Hematopoietic multipotent progenitor cell treated with erythropoietin and hydrocortisone succinate and interleukin-3 and kit ligand, for 4 days (in vitro differentiated cells): Measurements from ENCODE around the gene SLC23A2.

Experiments
- DNase-seq: peaks from one replicate; pipeline ENCODE4 v3.0.0-alpha.2; 2015

The SLC23A2 gene

DNA sequence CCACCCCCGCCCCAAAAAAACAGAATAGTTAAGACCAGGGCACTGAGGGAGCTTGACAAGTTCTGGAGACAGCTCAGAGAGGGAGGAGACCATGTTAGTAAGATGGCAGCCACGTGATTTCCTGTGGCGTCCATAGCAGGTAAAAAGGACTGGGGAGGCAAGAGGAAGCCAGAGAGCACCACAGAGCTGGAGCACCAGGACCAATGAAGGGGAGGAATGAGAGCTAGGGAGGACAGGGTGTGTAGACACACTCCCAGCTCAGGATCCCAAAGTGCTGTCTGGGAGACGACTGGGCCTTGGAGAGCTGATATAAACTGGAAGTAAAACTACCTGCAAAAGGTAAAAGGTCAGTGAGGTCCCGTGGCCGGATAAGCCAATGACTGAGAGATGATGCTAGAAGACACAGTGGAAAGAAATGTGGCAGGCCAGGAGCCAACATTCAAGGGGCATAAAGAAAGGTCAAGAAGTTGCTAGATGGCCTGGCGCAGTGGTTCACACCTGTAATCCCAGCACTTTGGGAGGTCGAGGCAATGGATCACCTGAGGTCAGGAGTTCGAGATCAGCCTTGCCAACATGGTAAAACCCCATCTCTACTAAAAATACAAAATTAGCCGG, 39.0 kb downstream of the SLC23A2 start:
- peak; percentile 56 for DNase-seq

DNA sequence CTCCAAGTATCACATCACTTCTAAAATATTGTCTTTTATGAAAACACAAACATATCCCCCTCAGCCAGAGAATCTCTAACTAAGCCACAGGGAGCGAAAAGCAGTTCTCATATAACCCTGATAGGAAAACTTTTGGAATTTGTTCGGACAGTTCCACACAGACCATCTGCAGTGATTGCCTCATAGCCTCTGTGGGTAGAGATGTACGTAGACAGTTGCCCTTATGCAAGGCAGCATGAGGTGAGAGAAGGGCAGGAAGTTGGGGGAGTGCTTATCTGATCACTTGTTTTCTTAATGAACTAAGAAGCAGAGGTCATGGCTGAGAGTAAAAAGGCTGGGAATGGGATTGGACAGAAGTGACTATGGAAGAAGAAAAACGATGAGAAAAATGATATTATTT, 39.6 kb downstream of the SLC23A2 start:
- peak; percentile 84 for DNase-seq

DNA sequence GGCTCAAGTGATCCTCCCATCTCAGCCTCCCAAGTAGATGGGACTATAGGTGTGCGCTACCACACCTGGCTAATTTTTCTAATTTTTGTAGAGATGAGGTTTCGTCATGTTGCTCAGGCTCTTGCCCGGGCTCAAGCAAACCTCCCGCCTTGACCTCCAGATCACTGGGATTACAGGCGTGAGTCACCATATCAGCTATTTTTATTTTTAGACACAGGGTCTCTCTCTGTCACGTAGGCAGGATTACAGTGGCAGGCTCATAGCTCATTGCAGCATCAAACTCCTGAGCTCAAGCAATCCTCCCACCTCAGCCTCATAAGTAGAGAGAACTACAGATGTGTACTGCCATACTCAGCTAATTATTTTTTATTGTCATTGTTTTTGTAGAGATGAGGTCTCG, 41.7 kb downstream of the SLC23A2 start:
- DNase-seq = no peak

DNA sequence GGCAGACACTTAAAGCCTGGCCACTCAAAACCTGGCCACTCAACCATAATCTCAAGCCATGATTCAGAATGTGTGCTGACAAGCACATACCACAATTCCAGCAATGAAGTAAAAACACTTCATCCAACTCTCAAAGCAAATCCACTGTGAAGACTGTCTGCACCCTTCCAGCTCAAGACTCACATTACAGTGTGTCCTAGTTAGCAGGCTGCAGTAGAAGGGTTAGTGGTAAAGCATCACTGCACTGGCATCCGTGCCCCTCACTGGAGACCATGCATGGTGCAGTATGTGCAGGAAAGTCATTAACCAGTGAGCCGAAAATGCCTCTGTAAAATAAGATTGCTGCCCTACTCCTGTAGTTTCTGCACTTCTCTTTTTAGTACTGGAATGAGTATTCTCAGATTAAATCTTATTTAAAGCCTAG, 43.4 kb downstream of the SLC23A2 start:
- DNase-seq = peak; percentile 16

DNA sequence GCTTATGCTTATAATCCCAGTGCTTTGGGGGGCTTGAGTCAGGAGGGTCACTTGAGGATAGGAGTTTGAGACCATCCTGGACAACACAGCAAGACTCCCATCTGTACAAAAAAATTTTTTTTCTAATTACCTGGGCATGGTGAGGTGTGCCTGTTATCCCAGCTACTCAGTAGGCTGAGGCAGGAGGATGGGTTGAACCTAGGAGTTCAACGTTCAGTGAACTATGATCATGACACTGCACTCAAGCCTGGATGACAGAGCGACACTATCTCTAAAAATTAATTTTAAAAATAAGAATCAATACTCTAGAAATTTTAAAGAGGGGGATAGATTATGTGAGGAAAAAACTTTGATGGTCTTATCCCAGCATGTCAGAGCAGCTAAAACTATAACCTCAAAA, 44.1 kb downstream of the SLC23A2 start:
- DNase-seq = no peak

DNA sequence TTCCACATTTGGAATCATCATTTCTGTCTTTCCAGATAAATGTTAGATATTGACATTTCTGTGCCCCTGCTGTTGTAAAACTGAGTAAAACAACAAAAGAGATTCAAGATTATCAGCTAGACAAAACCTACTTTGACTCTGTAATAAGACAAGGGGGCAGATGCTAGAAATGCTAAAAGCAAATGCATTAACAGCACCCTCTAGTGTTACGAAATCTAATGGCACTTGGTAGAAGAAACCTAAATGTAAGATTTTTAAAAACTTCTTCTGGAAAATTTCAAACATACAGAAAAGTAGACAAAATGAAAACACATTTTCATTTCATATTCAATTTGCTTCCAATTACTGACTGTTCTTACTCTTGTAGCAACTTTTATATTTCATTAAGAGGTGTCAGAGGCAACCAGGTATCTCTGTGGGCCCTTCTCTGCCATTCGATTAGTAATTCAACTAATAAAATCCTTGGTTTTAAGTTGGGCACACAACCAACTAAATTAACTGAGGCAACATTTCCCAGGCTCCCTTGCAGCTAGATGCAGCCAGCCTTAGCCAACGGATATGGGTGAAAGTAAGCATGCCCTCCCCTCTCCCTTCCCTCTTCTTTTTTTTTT, 45.0 kb downstream of the SLC23A2 start:
- DNase-seq = peak; percentile 88

DNA sequence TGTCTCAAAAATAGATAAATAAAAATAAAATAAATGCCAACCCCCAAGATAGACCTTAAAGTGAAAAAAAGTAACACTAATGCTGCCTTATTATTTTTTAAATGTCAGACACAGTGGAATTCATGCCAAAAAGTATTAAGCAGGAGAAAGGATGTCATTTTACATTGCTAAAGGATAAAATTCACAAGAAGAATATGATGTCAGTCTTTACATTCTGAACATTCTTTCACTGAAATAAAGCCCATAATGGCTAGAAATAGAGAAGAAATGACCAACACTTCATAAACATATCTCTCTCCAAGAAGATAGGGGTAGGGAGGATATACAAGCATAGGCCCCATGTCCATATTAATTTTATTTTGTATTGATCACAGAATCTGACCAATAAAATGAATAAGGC, 47.4 kb downstream of the SLC23A2 start:
- no peak for DNase-seq

DNA sequence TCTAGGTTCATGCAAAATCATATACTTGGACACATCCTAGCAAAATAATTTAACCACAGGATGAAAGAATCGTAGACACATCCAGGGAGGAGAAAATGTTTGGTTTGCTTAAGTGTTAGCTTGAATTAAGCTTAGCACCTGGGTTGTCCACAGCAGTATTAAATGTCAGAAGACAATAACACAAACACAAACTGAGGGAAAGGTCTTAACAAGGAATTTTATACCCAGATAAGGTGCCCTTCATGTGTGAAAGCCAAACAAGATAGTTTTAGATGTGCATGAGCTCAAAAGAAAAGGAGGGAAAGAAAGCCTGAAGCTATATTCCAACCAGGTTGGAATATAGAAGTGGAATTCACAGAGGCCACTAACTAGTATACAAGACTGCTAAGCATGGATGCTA, 49.1 kb downstream of the SLC23A2 start:
- no peak for DNase-seq

DNA sequence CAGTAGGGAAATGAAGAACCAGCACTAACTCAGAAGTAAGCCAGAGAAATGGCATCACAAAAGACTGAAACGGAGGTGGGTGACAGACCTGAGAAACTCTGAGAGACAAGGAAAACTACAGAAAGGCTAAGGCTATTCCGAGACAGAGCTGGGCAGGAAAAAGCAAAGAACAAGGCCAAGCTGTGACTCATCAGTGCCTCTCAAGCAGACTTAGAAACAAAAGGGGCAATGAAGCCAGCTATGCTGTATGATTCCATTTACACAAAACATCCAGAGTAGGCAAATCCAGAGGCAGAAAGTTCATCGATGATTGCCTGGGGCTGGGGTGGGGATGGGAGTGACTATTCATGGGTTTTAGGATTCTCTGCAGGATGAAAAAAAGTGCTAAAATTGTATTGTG, 50.0 kb downstream of the SLC23A2 start:
- no peak for DNase-seq

DNA sequence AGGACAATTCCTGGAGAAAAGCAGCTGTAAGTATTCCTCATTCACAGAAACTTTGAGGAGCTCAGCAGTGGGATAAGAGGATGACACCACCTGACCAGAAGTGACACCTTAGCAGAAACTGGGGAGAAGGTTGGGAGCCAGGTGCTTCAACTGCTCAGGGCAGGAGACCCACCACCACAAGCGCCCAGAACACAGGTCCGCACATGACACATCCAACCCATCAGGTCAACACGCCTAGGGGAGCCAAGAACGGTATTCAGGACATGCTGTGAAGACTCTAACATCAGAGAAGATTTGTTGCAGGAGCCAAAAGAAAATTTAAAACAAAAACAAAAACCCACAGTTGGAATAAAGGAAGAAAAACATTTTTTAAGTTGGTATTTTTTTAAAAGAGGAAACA, 50.5 kb downstream of the SLC23A2 start:
- no peak for DNase-seq

DNA sequence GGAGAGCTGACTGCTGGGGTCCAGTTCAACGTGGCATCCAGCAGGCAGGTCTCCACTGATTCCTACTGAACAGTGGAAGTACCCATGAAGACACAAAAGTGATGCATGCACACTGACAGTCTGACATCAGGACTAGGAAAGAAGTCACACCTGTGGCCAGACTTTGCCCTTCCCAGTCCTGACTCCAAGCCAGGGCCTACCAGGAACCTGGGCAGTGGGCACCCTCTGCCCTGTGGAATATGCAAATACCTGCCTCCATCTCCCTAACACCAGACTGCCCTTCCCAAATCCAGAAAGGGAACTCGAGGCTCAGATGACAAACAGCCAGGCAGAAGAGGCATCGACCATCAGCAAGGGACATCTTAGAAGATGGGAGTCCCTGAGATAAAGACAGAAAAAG, 50.9 kb downstream of the SLC23A2 start:
- DNase-seq = no peak

DNA sequence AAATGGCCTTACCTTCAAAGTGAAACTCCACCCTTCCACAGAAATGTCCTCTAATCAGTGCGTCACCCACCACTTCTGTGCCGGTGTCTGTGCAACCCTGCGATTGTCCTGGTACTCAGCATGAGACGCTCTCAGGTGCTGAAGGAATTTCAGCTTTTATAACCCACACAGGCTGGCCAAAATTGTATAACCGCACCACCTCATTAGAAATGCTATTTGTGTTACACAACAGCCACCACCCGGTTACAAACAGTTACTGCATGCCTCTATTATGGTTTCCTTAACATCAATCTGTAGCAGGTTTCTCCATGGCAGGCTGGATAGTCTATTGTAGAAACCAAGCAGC, 51.5 kb downstream of the SLC23A2 start:
- DNase-seq = peak; percentile 79

DNA sequence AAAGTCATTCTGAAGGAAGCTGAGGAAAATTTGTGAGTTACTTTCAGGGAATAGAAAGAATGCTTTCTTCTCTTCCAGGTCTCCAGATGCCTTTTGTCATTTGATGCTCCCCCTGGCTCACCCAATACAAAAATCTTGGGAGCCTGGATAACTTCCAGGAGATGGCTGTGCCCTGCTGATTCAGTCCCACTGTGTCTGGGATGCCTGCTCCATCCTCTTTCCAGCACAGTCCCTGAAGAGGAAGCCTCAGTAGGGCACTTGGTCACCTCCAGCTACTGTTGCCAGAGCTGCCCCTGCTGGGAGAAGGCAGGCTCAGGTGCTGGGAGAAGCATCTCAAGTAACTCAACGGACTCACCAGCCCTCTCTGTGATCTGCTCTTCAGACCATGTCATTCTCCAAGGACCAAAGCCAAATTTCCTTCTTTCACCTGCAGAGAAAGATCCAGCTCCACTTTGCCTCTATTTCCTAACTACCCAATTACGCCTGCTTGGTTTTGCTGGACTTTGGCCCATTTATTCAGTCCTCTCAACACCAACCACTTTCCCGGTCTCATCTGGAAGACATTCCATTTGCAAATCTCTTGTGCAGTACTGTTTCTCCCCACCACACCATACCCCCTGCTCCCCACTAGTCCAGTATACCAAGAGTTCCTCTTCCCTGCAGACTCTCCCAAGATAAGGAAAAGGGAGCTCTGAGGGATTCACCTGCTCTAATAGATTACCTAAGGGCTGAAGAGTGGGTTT, 53.3 kb downstream of the SLC23A2 start:
- DNase-seq = no peak

DNA sequence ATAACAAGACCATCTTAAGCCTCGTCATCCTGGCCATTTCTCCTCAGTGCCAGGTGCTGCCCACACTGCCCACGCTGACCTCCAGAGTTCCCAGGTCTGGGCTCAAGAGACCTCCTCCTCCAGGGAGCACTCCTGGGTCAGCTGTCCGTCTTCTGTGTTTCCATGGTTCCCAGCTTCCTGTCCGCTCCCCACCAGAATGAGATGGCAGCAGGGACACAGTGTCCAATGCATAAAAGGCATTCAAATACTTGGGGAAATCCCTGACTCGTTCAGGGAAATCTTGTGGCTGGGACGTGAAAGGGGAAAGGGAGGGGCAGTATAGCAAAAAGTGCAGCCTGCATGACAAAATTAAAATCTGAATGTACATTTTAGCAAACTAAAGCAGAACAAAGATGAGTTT, 54.3 kb downstream of the SLC23A2 start:
- DNase-seq = no peak

DNA sequence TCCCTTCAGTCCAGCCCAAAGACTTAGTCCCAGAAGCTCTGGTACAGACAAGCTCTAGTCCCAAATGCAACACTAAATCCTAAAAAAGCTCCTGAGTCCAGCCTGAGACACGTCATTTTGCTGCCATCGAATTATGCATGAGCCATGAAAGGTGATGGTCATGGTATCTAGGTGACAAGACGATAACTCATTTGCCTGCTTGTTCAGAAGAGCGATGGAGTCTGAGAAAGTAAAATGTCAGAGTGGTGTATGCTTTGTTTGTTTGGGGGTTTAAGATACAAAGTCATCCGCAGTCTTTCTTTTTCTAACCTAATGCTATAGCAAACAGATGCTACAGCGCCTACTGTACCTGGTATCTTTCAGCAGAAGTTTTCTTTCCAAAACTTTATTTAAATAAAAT, 54.7 kb downstream of the SLC23A2 start:
- DNase-seq = no peak

DNA sequence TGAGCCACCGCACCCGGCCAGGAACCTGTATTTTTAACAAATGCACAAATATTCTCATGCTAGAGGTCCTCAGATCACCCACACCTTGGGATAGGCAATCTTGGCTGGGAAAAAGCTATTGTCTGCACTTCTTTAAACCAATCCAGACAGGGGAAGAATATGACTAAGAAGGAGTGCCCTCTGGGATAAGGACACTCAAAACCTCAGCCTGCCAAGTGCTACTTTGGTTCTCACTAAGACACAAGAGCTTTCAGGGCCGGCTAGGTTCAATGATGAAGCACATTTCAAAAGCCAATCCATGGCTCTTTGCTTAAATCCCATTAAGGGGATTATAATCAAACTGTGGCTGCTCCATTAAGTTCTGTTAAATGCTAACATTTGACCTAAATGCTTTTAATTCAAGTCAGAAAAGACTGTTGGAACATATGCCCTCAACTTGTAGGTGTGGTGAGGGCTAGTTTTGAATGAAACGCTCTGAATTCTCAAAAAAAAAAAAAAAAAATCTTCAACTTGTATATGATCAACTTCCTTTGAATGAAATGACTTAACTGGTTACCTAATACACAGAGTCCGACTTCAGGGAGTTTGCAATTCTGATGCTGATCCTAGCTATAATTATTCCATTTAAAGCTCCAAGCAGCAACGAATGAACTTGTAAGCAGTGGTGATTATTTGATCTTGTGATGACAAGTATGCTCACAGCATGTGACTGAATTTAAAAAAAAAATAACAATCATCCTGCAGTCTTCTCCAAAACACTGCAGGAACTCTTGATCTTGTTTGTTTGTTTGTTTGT, 56.6 kb downstream of the SLC23A2 start:
- DNase-seq = no peak

DNA sequence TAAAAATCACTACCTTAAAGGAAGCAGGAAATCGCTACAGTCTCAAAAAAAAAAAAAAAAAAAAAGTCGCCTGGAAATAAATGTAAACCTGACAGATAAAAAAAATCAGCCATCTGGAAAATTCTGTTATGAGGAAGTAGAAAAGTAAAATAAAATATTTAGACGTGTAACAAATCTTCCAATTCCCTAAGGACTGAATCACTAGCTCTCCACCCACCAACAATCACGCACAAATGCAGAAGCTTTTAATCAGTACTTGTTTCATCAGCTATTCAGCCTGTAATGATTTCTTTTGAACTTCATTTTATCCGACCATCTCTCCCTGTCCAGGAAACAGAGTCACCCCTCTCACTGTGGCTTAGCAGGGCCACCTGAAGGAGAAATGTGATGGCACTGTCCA, 59.0 kb downstream of the SLC23A2 start:
- no peak for DNase-seq

DNA sequence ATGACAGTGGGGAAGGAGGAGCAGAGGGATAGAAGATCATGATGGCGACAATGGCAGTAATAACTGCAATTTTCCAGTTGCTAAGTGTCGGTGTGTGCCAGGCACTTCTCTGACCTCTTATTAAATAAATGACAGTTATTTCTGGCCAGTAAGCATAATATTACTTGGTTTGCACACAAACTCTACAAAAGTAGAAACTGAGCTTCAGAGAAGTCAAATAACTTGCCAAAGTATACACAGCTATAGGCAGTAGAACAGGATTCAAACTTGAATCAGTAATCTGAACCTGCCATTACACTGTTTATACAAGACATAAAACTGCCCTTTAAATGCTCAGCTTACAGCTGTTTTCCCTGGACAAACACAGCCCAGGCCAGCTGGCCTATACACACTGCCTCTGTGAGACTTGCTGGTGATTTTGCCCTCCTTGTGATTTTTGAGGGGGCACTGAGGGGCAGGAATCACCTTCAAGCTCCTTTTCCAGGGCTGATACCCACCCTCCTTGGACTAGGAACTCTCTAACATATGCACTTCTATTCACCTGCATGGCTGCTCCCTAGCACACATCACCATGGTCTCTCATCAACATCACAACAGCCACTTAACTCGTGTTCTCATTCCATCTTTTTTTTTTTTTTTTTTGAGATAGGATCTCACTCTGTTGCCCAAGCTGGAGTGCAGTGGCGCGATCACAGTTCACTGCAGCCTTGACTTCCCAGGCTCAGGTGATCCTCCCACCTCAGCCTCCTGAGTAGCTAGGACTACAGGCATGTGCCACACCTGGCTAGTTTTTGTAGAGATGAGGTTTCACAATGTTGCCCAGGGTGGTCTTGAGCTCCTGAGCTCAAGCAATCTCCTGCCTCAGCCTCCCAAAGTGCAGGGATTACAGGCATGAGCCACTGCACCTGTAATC, 63.6 kb downstream of the SLC23A2 start:
- DNase-seq = no peak

DNA sequence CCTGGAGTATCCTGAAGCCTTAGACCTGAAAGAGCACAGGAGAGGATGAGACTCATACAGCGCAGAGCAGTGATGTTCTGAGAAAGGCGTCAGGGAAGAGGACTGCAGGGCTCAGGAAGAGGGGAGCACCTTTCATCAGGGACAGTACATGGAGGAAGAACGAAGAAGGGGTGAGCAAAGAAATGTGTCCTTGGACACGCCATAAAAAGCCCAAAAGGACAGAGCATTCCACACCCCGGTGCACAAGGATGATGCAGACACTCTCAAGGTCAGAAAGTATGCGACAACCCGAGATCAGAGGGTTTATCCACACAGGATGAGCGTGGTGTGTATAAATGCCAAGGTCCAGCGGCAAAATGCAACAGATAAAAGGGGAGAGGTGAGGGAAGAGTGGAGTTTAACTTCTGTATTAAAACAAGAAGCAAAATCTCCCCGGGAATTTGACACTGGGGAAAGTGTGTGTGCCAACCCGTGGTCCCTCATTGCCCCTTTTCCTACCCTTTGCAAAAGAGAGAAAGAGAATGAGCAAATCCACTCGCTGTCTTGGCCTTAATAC, 64.4 kb downstream of the SLC23A2 start:
- no peak for DNase-seq

DNA sequence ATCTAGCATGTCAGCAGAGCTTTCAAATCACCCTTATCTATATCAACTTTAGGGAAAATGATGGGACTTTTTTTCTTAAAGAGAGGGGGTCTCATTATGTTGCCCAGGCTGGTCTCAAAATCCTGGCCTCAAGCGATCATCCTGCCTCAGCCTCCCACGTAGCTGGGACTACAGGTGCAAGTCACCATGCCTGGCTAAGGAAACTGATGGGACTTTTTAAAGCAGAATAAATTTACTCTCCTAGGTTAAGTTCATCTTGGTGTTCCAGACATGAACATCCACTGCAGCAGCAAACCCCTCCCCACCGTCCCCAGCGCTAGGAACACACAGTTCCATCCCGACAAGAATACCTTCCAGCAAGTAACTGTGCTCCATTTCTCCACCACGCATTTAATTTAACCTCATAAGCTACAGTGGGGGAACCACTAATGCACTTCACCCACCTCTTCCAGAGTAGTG, 64.9 kb downstream of the SLC23A2 start:
- DNase-seq = no peak

DNA sequence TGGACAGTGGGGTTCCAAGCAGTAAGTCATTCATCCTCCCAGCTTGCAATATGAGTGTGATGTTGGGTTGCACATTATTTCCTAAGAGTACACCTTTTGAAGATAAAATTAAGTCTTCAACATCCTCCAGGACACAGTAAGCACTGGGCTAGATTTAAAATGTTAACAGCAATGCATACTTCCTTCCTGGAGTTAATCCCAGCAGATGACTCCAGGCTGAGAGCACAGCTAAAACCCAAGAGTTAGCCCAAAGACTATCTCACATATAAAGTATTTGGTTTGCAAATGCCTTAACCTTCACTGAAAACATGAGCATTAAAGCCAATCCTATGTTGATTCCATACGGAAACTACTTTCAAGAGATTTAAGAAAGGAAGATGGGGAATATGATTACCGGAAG, 69.2 kb downstream of the SLC23A2 start:
- no peak for DNase-seq
